OCI-LY3 (cell line): ENCODE measurements around the gene DAND5.

Experiments used
- EZH2phosphoT487 ChIP-seq: fragments of 200-600 bp; shearing (Covaris generic); IDR thresholded peaks from 2 replicates; pipeline ENCODE4 v1.6.1; 2018; ENCODE audit warnings: antibody characterized with exemption, mixed run types, low read depth
- TF ChIP-seq, protein P1 (sequence below): fragments of 200-600, 300-600 bp; sonication (generic); IDR thresholded peaks from 2 replicates; pipeline ENCODE4 v1.5.1; 2014; ENCODE audit warnings: antibody characterized with exemption, low read length, low read depth

DNA sequence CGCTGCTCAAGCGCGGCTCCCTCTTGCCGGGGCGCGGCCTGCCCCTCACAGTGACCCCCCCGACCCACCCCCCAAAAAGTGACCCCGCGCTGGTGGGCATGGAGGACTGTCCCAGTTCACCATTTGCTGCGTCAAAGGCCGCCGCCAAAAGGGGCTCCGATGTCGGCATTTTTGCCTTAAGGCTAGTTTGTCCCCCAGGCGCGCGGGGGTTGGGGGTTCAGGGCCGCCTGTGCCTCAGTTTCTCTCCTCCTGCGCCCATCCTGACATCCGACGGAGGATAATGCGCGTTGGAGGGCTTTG, 43.0 kb downstream of the DAND5 start:
- TF ChIP-seq, protein P1, sequence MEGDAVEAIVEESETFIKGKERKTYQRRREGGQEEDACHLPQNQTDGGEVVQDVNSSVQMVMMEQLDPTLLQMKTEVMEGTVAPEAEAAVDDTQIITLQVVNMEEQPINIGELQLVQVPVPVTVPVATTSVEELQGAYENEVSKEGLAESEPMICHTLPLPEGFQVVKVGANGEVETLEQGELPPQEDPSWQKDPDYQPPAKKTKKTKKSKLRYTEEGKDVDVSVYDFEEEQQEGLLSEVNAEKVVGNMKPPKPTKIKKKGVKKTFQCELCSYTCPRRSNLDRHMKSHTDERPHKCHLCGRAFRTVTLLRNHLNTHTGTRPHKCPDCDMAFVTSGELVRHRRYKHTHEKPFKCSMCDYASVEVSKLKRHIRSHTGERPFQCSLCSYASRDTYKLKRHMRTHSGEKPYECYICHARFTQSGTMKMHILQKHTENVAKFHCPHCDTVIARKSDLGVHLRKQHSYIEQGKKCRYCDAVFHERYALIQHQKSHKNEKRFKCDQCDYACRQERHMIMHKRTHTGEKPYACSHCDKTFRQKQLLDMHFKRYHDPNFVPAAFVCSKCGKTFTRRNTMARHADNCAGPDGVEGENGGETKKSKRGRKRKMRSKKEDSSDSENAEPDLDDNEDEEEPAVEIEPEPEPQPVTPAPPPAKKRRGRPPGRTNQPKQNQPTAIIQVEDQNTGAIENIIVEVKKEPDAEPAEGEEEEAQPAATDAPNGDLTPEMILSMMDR, result no peak
- TF ChIP-seq EZH2phosphoT487, result no peak
